GM15510 (cell line): ENCODE measurements around the gene ZBTB18.

ENCODE experiments used
- POLR2A ChIP-seq: IDR thresholded peaks from 3 replicates; pipeline ENCODE4 v1.6.1; 2011; ENCODE audit warnings: borderline replicate concordance; ENCODE audit not compliant: insufficient read length; ENCODE audit errors: extremely low read depth

Gene ZBTB18

GRCh38 chr1:244030481-244031040 is 20.5 kb upstream of the ZBTB18 start:
- TF ChIP-seq POLR2A: no peak

- no peak for TF ChIP-seq POLR2A
Observed at GRCh38 chr1:244035358-244035757, 15.7 kb upstream of the ZBTB18 start.

GRCh38 chr1:244037252-244037651 is 13.8 kb upstream of the ZBTB18 start:
- TF ChIP-seq POLR2A: no peak

- TF ChIP-seq POLR2A: no peak
Observed at GRCh38 chr1:244041466-244042120, 9.5 kb upstream of the ZBTB18 start.

- TF ChIP-seq POLR2A: no peak
Observed at GRCh38 chr1:244042293-244042692, 8.8 kb upstream of the ZBTB18 start.

- no peak for TF ChIP-seq POLR2A
Observed at GRCh38 chr1:244044423-244044822, 6.7 kb upstream of the ZBTB18 start.

- TF ChIP-seq POLR2A: no peak
Observed at GRCh38 chr1:244046907-244047611, 4.0 kb upstream of the ZBTB18 start.

GRCh38 chr1:244047621-244048255 is 3.3 kb upstream of the ZBTB18 start:
- peak; percentile 70 for TF ChIP-seq POLR2A

- TF ChIP-seq POLR2A: peak; percentile 46
Observed at GRCh38 chr1:244048256-244049161, 2.6 kb upstream of the ZBTB18 start.

- peak; percentile 45 for TF ChIP-seq POLR2A
Observed at GRCh38 chr1:244049162-244050013, 1.7 kb upstream of the ZBTB18 start.

- TF ChIP-seq POLR2A: no peak
Observed at GRCh38 chr1:244050014-244050834, 859 bp upstream of the ZBTB18 start.

- TF ChIP-seq POLR2A: no peak
Observed at GRCh38 chr1:244052016-244052727, 1.1 kb downstream of the ZBTB18 start.
